ENCODE data around the gene IL17B. TPM values are rescaled to one million over a fixed set of nuclear protein-coding genes. Genes with fewer than 3 reads are reported as not detected.
"Not testable (repeated sequence)": the region's sequence is repeated elsewhere in the genome, so short reads cannot be mapped to it uniquely, and the experiment has no call there.

IL17B gene
- total RNA-seq, 1 donor from 2014 or later, result not detected

- H3K4me3 Mint-ChIP-seq (ENCODE audit: low read depth), result no peak overlapping the region
- H3K27ac Mint-ChIP-seq, result no peak overlapping the region
- H3K9me3 Mint-ChIP-seq (ENCODE audit: low read depth), result no peaks in the 10 kb centered on the region
- TF ChIP-seq, protein P1, sequence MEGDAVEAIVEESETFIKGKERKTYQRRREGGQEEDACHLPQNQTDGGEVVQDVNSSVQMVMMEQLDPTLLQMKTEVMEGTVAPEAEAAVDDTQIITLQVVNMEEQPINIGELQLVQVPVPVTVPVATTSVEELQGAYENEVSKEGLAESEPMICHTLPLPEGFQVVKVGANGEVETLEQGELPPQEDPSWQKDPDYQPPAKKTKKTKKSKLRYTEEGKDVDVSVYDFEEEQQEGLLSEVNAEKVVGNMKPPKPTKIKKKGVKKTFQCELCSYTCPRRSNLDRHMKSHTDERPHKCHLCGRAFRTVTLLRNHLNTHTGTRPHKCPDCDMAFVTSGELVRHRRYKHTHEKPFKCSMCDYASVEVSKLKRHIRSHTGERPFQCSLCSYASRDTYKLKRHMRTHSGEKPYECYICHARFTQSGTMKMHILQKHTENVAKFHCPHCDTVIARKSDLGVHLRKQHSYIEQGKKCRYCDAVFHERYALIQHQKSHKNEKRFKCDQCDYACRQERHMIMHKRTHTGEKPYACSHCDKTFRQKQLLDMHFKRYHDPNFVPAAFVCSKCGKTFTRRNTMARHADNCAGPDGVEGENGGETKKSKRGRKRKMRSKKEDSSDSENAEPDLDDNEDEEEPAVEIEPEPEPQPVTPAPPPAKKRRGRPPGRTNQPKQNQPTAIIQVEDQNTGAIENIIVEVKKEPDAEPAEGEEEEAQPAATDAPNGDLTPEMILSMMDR (IDR thresholded peaks at IDR 0.05; ENCODE audit: unreplicated experiment), result no peak
- H3K4me1 Mint-ChIP-seq (ENCODE audit: low read depth), result peaks cover 2% of the 10 kb centered on the region
- DNase-seq (ENCODE audit: low spot score, unreplicated experiment), result no peak
- peaks cover 7% of the 10 kb centered on the region for H3K27me3 Mint-ChIP-seq
- H3K36me3 Mint-ChIP-seq (ENCODE audit: insufficient read depth), result no peaks in the 10 kb centered on the region
Measured at GRCh38 chr5:149402291-149402690, 23.2 kb upstream of the IL17B start.

DNA sequence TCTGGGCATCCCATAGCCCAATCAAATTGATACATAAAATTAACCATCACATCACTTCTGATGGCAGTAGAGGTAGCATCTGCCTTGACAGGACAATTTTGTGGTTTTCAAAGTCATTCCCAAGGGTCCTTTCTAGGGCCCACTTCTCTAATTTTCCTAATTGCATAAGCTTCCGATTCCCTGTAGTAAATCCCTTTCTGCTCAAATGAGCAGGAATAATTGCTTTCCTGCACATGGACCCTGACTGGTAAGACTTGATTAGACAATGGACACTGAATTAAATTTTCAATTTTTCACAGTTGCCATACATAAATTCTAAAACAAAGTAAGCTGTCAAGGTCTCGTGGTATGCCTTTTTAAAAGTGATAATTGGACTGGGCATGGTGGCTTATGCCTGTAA, 22.0 kb upstream of the IL17B start:
- H3K4me3 Mint-ChIP-seq (ENCODE audit: low read depth), result no peak overlapping the region
- no peak for DNase-seq (ENCODE audit: low spot score, unreplicated experiment)
- TF ChIP-seq, protein P1 (IDR thresholded peaks at IDR 0.05; ENCODE audit: unreplicated experiment), result no peak
- peaks cover 2% of the 10 kb centered on the region for H3K4me1 Mint-ChIP-seq (ENCODE audit: low read depth)
- H3K36me3 Mint-ChIP-seq (ENCODE audit: insufficient read depth), result no peaks in the 10 kb centered on the region
- no peaks in the 10 kb centered on the region for H3K9me3 Mint-ChIP-seq (ENCODE audit: low read depth)
- H3K27me3 Mint-ChIP-seq, result peaks cover 6% of the 10 kb centered on the region
- H3K27ac Mint-ChIP-seq, result no peak overlapping the region

GRCh38 chr5:149400304-149400703, 21.2 kb upstream of the IL17B start:
- Mint-ChIP-seq H3K9me3 (ENCODE audit: low read depth) (no peaks in the 10 kb centered on the region), H3K4me1 (ENCODE audit: low read depth) (peaks cover 2% of the 10 kb centered on the region), H3K36me3 (ENCODE audit: insufficient read depth) (no peaks in the 10 kb centered on the region), H3K27me3 (peaks cover 3% of the 10 kb centered on the region), H3K27ac (no peak overlapping the region), H3K4me3 (ENCODE audit: low read depth) (no peak overlapping the region)
- DNase-seq (ENCODE audit: low spot score, unreplicated experiment), result no peak
- TF ChIP-seq, protein P1 (IDR thresholded peaks at IDR 0.05; ENCODE audit: unreplicated experiment), result no peak

GRCh38 chr5:149399775-149400174, 20.7 kb upstream of the IL17B start:
- H3K36me3 Mint-ChIP-seq (ENCODE audit: insufficient read depth), result no peaks in the 10 kb centered on the region
- H3K9me3 Mint-ChIP-seq (ENCODE audit: low read depth), result no peaks in the 10 kb centered on the region
- no peak overlapping the region for H3K4me3 Mint-ChIP-seq (ENCODE audit: low read depth)
- DNase-seq (ENCODE audit: low spot score, unreplicated experiment), result no peak
- peaks cover 2% of the 10 kb centered on the region for H3K4me1 Mint-ChIP-seq (ENCODE audit: low read depth)
- H3K27ac Mint-ChIP-seq, result no peak overlapping the region
- H3K27me3 Mint-ChIP-seq, result peaks cover 3% of the 10 kb centered on the region
- TF ChIP-seq, protein P1 (IDR thresholded peaks at IDR 0.05; ENCODE audit: unreplicated experiment), result no peak

GRCh38 chr5:149398747-149399266, 19.7 kb upstream of the IL17B start:
- H3K27me3 Mint-ChIP-seq; DNase-seq (ENCODE audit: low spot score, unreplicated experiment); H3K27ac Mint-ChIP-seq: not testable (repeated sequence)

GRCh38 chr5:149397530-149397929, 18.4 kb upstream of the IL17B start:
- no peaks in the 10 kb centered on the region for H3K9me3 Mint-ChIP-seq (ENCODE audit: low read depth)
- peaks cover 2% of the 10 kb centered on the region for H3K4me1 Mint-ChIP-seq (ENCODE audit: low read depth)
- H3K27ac Mint-ChIP-seq, result no peak overlapping the region
- H3K36me3 Mint-ChIP-seq (ENCODE audit: insufficient read depth), result no peaks in the 10 kb centered on the region
- H3K4me3 Mint-ChIP-seq (ENCODE audit: low read depth), result no peak overlapping the region
- no peak for DNase-seq (ENCODE audit: low spot score, unreplicated experiment)
- H3K27me3 Mint-ChIP-seq, result peaks cover 3% of the 10 kb centered on the region
- TF ChIP-seq, protein P1 (IDR thresholded peaks at IDR 0.05; ENCODE audit: unreplicated experiment), result no peak

More at GRCh38 chr5:149398747-149399266, 19.7 kb upstream of the IL17B start:
- H3K4me1 Mint-ChIP-seq (ENCODE audit: low read depth); H3K4me3 Mint-ChIP-seq (ENCODE audit: low read depth); H3K36me3 Mint-ChIP-seq (ENCODE audit: insufficient read depth); H3K9me3 Mint-ChIP-seq (ENCODE audit: low read depth): not testable (repeated sequence)

DNA sequence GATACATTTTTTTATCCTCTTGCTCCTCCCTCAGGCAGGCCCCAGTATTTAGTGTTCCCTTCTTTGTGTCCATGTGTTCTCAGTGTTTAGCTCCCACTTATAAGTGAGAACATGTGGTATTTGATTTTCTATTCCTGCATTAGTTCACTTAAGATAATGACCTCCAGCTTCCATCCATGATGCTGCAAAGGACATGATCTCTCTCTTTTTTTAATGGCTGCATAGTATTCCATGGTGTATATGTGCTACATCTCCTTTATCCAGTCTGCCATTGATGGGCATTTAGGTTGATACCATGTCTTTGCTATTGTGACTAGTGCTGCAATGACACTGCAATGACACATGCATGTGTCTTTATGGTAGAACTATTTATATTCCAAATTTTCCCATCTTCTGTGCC, 15.9 kb upstream of the IL17B start:
- H3K36me3 Mint-ChIP-seq (ENCODE audit: insufficient read depth); DNase-seq (ENCODE audit: low spot score, unreplicated experiment); H3K4me3 Mint-ChIP-seq (ENCODE audit: low read depth); H3K27ac Mint-ChIP-seq; H3K4me1 Mint-ChIP-seq (ENCODE audit: low read depth); H3K9me3 Mint-ChIP-seq (ENCODE audit: low read depth); H3K27me3 Mint-ChIP-seq: not testable (repeated sequence)

Data from progenitor cell of endocrine pancreas (in vitro differentiated cells).